Stimulated activated CD4-positive, alpha-beta T cell treated with anti-CD3 and anti-CD28 coated beads, Interleukin-1b, Interleukin-23, amount 100 ng/mL, for 1 hour (primary cell): ENCODE data around the gene SYNJ2.

Experiments used
- DNase-seq, 2 donors: peaks; one replicate each; pipeline ENCODE4 v3.0.0-alpha.2; 2020; ENCODE audit warnings: low read depth in 2 of 2

SYNJ2 gene

GRCh38 chr6:157998707-157999167 is 17.1 kb downstream of the SYNJ2 start:
- no peak for DNase-seq

- DNase-seq = no peak
Observed at GRCh38 chr6:157999168-158000051, 17.7 kb downstream of the SYNJ2 start.

- no peak for DNase-seq
Observed at GRCh38 chr6:158000530-158001307, 19.1 kb downstream of the SYNJ2 start.

- DNase-seq = no peak
Observed at GRCh38 chr6:158002249-158002950, 20.7 kb downstream of the SYNJ2 start.

- no peak for DNase-seq
Observed at GRCh38 chr6:158002951-158003853, 21.5 kb downstream of the SYNJ2 start.

GRCh38 chr6:158003910-158004700 is 22.4 kb downstream of the SYNJ2 start:
- no peak for DNase-seq

DNA sequence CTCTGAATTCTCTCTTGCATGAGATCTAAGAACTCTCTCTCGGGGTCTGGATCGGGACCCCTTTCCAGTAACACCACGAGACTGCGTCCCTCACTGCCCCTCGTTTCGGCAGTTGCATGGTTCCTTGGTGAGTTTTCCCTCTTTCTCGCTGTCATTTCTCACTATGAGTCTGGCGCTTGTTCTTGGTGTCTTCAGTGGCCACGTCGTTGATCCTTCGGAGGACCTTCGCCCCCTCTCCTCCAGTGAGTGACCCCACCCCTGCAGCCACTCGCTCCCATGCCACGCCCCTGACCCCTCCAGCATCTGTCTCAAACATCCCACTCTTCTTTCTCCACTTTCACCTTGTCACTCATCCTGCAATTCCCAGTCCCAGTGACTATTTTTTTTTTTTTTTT is 23.0 kb downstream of the SYNJ2 start:
- DNase-seq = no peak

DNA sequence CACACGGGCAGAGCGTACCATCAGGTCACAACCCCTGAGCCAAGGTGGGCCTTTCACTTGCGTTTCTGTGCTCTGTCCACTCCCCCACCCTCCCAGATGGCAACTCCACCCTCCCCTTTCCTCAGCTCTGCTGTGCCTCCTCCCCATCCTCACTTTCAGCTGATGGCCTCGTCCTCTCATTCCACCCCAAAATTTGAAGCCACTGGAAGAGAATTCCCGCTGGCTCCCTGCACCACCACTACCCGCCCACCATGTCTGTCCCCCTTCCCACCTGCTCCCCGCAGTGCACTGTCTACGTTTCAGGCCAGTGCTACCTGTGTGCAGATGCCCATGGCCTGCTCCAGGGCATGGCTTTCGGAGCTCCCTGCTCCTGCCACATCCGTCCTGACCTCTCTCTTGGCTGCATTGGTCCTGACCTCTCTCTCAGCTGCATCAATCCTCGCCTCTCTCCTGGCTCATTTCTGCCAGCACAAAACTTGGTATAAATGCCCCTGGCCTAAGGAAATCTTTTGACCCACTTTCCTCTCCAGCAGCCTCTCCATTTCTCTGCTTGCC is 24.0 kb downstream of the SYNJ2 start:
- no peak for DNase-seq

GRCh38 chr6:158006331-158006730 is 24.7 kb downstream of the SYNJ2 start:
- DNase-seq = no peak

GRCh38 chr6:158006821-158007570 is 25.3 kb downstream of the SYNJ2 start:
- DNase-seq = no peak

DNA sequence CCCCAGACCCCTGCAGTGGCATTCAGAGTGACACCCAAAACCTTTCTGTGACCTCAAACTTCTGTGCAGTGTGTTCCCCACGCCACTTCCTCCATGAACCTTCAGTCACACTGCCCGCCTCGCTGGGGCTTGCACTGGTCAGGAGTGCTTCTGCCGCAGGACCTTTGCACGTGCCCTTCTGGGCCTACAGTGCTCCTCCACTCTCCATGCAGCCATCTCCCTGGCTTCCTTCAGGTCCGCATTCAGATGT is 27.1 kb downstream of the SYNJ2 start:
- DNase-seq = no peak

DNA sequence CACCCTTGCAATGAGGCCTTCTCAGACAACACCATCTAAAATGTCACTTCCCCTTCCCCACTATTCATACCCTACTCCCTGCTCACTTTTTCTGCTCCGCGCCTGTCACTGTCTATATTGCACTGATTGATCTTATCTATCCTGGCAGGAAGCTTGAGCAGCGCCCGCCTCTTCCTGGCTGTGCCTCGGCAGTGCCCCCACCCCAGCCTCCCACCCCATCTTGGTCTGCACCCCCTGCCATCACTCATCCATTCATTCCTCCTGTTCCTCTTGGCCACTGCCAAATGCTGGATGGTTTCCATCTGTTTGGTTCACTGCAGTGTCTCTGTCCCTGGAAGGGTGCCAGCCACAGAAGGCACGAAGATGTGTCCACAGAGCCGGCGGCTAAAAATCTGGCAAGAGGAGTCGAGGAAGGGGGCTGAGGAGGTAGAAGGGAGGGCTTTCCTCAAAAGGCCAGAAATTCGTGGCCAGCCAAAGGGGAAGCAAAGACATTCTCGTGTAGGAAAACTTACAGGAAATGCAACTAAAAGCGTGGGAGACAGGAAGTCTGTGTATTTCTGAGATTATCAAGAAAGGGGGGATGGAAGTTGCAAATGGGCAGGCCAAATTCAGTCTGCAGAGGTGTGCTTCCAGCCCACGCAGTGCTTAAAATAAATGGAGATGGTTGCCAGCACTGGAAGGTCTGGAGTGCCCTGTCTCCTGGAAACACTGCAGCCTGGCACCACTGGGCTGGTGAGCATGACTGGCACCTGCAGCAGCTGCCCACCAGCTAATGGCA is 27.6 kb downstream of the SYNJ2 start:
- DNase-seq = no peak

GRCh38 chr6:158009935-158010585 is 28.4 kb downstream of the SYNJ2 start:
- DNase-seq = no peak

DNA sequence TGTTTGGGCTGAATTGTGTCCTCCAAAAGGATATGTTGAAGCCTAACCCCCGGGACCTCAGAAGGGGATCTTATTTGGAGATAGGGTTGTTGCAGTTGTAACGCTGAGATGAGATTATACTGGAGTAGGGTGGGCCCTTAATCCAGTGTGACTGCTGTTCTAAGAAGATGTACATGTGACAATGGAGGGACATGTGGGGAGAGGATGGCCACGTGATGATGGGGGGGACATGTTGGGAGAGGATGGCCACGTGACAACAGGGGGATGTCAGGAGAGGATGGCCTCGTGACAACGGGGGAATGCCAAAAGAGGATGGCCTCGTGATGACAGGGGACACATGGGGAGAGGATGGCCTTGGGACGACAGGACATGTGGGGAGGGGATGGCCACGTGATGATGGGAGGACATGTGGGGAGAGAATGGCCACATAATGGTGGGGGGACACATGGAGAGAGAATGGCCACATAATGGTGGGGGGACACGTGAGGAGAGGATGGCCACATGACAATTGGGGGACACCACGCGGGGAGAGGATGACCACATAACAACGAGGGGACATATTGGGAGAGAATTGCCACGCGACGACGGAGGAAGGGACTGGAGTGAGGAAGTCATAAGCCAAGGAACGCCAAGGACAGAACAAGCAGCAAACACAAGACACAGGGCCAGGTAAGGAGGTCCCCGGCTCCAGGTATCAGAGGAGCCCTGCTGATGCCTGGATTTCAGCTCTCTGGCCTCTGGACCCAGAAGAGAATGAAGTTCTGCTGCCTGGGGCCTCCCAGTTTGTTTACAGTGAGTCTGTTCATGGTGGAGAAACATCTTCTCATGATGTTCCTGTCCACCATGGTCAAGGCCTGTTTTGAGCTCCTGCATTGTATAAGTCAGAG is 29.2 kb downstream of the SYNJ2 start:
- no peak for DNase-seq

- no peak for DNase-seq
Observed at GRCh38 chr6:158011478-158011920, 29.8 kb downstream of the SYNJ2 start.

- DNase-seq = no peak
Observed at GRCh38 chr6:158011980-158012566, 30.4 kb downstream of the SYNJ2 start.
